ENCODE measurements around the gene GOLGA6L2. TPM values are rescaled to one million over a fixed set of nuclear protein-coding genes. Genes with fewer than 3 reads are reported as not detected.

GOLGA6L2 gene
- not detected in 2 replicates for total RNA-seq

GRCh38 chr15:23447107-23447500 lies at the start of gene GOLGA6L2:
Gene GOLGA6L2, minus strand, starts transcription at chr15:23447243. Its CDS starts 62 bp downstream, at chr15:23447181.

Other genes starting within 250 kb of the GOLGA6L2 start
- not detected in 2 replicates for gene GOLGA6L26, start 113.0 kb downstream of the GOLGA6L2 start, total RNA-seq
- gene GOLGA8S, start 92.5 kb downstream of the GOLGA6L2 start, total RNA-seq = under 0.01 and 0.15 TPM in 2 replicates
- gene MKRN3, start 118.4 kb upstream of the GOLGA6L2 start, total RNA-seq = not detected in 2 replicates
- gene MAGEL2, start 200.6 kb upstream of the GOLGA6L2 start, total RNA-seq = 0.15 and 0.32 TPM in 2 replicates
- gene NDN, start 240.1 kb upstream of the GOLGA6L2 start, total RNA-seq = 38.0 and 55.3 TPM in 2 replicates